ENCODE measurements around the gene TLCD3B.
"Not testable (repeated sequence)": the region's sequence is repeated elsewhere in the genome, so short reads cannot be mapped to it uniquely, and the experiment has no call there.

The TLCD3B gene

DNA sequence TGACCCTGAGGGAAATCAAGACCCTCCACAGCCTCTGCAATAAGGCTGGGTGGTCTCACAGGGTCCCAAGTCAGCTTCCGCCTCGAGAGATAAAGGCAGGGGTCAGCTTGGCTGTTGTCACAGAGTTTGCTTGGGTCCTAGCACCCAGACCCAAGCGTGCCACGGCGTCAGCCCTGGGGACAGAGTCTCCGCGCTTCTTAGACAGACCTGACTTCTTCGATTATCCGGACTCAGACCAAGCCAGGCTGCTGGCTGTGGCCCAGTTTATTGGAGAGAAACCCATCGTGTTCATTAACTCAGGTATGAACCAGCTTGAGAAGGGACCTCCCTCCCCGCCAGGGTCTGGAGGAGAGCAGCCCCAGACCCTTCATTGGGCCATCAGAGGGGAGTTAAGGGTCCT, 7.5 kb downstream of the TLCD3B start:
- WGBS, 2 experiments (ENCODE audit: insufficient coverage in 2 of 2) = 91 to 92% methylated on average over 11 of the region's 11 CpGs
- H3K27ac ChIP-seq (ENCODE audit: low read depth, low read length, severe bottlenecking) = no peak overlapping the region
- H3K4me1 ChIP-seq (ENCODE audit: control insufficient read depth, insufficient read depth, low read length, poor library complexity, severe bottlenecking) = no peaks in the 10 kb centered on the region

DNA sequence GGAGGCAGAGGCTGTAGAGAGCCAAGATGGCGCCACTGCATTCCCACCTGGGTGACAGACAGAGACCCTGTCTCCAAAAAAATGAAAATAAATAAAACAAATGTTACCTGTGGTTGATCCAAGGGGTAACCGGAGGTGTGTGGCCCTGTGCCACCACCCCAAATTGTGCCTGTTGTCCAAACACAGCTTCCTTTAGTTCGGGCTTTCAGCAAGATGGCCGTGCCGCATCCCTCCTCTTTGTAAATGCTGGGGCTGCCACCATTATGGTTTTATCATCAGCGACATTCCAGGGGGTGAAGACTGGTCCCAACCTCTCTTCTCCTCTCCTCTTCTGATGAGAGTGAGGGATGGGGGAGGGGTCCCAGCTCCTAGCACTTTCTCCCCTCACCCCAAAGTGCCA, 8.2 kb downstream of the TLCD3B start, which contains the start of gene C16orf92:
TSS of gene C16orf92 (plus strand) at position 312 of the 400 bp plus-strand sequence. CDS start 143 bp downstream, outside the sequence.
- Histone ChIP-seq H3K4me3 (ENCODE audit: extremely low read depth, insufficient read depth, low read length, poor library complexity, severe bottlenecking) (no peak within 1 kb of the TSS), H3K4me1 (ENCODE audit: control insufficient read depth, insufficient read depth, low read length, poor library complexity, severe bottlenecking) (no peaks in the 10 kb centered on the region), H3K27ac (ENCODE audit: low read depth, low read length, severe bottlenecking) (no peak within 1 kb of the TSS), H3K36me3 (ENCODE audit: control insufficient read depth, insufficient read depth, low read length) (no peaks in the 10 kb centered on the region), H3K9me3 (ENCODE audit: control insufficient read depth, low read length) (no peaks in the 10 kb centered on the region)
- WGBS, 2 experiments (ENCODE audit: insufficient coverage in 2 of 2) = 86 to 94% methylated on average over 3 to 5 of the region's 6 CpGs

More for the DNA sequence above, 7.5 kb downstream of the TLCD3B start:
- H3K36me3 ChIP-seq (ENCODE audit: control insufficient read depth, insufficient read depth, low read length) = no peaks in the 10 kb centered on the region
- no peaks in the 10 kb centered on the region for H3K9me3 ChIP-seq (ENCODE audit: control insufficient read depth, low read length)
- no peak overlapping the region for H3K4me3 ChIP-seq (ENCODE audit: extremely low read depth, insufficient read depth, low read length, poor library complexity, severe bottlenecking)

DNA sequence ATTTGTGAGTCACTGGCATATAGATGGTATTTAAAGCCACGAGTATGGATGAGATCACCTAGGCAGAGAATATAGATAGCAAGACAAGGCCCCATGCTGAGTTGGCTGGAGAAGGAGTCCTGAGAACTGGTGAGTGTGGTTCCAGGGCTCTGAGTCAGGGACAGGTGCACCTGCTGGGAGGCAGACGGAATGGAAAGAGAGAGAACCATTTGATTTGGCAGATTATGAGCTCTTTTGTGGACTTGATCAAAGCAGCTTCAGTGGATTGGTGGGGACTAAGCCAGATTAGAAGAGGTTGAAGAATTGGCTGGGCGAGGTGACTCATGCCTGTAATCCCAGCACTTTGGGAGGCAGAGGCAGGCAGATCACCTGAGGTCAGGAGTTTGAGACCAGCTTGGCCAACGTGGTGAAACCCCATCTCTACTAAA, 12.3 kb downstream of the TLCD3B start:
- 79 to 83% methylated on average over 3 of the region's 4 CpGs for WGBS, 2 experiments (ENCODE audit: insufficient coverage in 2 of 2)
- Histone ChIP-seq H3K4me3 (ENCODE audit: extremely low read depth, insufficient read depth, low read length, poor library complexity, severe bottlenecking) (no peak overlapping the region), H3K27ac (ENCODE audit: low read depth, low read length, severe bottlenecking) (no peak overlapping the region), H3K9me3 (ENCODE audit: control insufficient read depth, low read length) (no peaks in the 10 kb centered on the region), H3K4me1 (ENCODE audit: control insufficient read depth, insufficient read depth, low read length, poor library complexity, severe bottlenecking) (no peaks in the 10 kb centered on the region), H3K36me3 (ENCODE audit: control insufficient read depth, insufficient read depth, low read length) (no peaks in the 10 kb centered on the region)

DNA sequence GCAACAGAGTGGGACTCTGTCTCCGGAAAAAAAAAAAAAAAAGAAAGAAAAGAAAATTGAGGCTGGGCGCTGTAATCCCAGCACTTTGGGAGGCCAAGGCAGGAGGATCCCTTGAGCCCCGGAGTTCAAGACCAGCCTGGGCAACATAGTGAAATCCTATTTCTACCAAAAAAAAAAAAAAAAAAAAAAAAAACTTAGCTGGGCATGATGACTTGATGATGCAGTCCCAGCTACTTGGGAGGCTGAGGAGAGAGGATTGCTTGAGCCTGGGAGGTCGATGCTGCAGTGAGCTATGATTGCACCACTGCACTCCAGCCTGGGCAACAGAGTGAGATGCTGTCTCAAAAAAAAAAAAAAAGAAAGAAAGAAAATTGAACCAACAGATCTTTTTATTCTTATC, 13.1 kb downstream of the TLCD3B start:
- not testable (repeated sequence) for H3K9me3 ChIP-seq (ENCODE audit: control insufficient read depth, low read length); H3K27ac ChIP-seq (ENCODE audit: low read depth, low read length, severe bottlenecking); H3K36me3 ChIP-seq (ENCODE audit: control insufficient read depth, insufficient read depth, low read length); H3K4me3 ChIP-seq (ENCODE audit: extremely low read depth, insufficient read depth, low read length, poor library complexity, severe bottlenecking); H3K4me1 ChIP-seq (ENCODE audit: control insufficient read depth, insufficient read depth, low read length, poor library complexity, severe bottlenecking)
- whole genome bisulfite sequencing, 2 experiments (ENCODE audit: insufficient coverage in 2 of 2) = 86 to 93% methylated on average over 2 of the region's 4 CpGs

DNA sequence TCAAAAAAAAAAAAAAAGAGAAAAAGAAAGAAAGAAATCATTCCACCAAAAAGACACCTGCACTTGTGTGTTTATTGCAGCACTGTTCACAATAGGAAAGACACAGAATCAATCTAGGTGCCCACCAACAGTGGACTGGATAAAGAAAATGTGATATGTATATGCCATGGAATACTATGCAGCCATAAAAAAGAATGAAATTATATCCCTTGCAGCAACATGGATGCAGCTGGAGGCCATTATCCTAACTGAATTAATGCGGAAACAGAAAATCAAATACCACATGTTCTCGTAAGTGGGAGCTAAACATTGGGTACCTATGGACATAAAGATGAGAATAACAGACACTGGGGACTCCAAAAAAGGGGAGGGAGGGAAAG, 13.8 kb downstream of the TLCD3B start:
- H3K27ac ChIP-seq (ENCODE audit: low read depth, low read length, severe bottlenecking) = no peak overlapping the region
- H3K36me3 ChIP-seq (ENCODE audit: control insufficient read depth, insufficient read depth, low read length) = no peaks in the 10 kb centered on the region
- H3K4me1 ChIP-seq (ENCODE audit: control insufficient read depth, insufficient read depth, low read length, poor library complexity, severe bottlenecking) = no peaks in the 10 kb centered on the region
- no peaks in the 10 kb centered on the region for H3K9me3 ChIP-seq (ENCODE audit: control insufficient read depth, low read length)
- WGBS, 2 experiments (ENCODE audit: insufficient coverage in 2 of 2) = 100% methylated on average over 2 of the region's 2 CpGs
- no peak overlapping the region for H3K4me3 ChIP-seq (ENCODE audit: extremely low read depth, insufficient read depth, low read length, poor library complexity, severe bottlenecking)

DNA sequence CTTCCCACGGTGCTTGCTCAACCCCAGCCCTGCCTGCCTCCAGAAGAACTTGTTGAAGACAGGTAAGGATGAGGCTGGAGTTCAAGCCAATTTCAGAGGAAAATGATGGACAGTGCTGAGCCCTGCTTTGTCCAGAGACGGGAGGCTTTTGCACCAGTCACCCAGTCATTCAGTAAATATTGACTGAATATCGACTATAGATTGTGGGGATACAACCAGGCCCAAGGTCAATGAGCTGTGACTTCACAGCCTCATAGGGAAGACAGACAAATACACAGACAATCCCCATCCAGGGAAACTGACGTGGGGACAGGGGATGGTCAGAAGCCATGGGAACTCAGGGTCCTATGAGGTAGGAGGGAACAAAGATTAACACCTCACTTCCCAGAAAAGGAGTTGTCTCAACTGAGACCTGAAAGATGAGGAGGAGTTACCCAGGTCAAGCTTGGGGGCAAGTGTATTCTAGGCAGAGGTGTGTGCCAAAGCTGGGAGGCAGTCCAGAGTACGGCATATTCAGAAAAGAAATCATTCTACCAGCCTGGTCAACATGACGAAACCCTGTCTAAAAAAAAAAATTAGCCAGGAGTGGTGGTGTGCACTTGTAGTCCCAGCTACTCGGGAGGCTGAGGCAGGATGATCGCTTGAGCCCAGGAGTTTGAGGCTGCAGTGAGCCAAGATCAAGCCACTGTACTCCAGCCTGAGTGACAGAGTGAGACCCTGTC, 14.4 kb downstream of the TLCD3B start:
- 73 to 94% methylated on average over 5 to 7 of the region's 8 CpGs for whole genome bisulfite sequencing, 2 experiments (ENCODE audit: insufficient coverage in 2 of 2)
- H3K27ac ChIP-seq (ENCODE audit: low read depth, low read length, severe bottlenecking) = no peak overlapping the region
- H3K4me1 ChIP-seq (ENCODE audit: control insufficient read depth, insufficient read depth, low read length, poor library complexity, severe bottlenecking) = no peaks in the 10 kb centered on the region
- H3K36me3 ChIP-seq (ENCODE audit: control insufficient read depth, insufficient read depth, low read length) = no peaks in the 10 kb centered on the region
- H3K9me3 ChIP-seq (ENCODE audit: control insufficient read depth, low read length) = no peaks in the 10 kb centered on the region
- no peak overlapping the region for H3K4me3 ChIP-seq (ENCODE audit: extremely low read depth, insufficient read depth, low read length, poor library complexity, severe bottlenecking)

DNA sequence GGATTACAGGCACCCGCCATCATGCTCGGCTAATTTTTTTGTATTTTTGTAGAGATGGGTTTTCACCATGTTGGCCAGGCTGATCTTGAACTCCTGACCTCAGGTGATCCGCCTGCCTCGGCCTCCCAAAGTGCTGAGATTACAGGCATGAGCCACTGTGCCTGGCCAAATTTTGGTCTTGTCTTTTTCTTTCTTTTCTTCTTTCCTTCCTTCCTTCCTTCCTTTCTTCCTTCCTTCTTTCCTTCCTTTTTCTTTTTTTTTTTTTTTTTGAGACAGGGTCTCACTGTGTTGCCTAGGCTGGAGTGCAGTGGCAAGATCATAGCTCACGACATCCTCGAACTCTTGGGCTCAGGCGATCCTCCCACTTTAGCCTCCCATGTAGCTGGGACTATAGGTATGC, 15.6 kb downstream of the TLCD3B start:
- 91 to 98% methylated on average over 7 of the region's 7 CpGs for WGBS, 2 experiments (ENCODE audit: insufficient coverage in 2 of 2)
- H3K27ac ChIP-seq (ENCODE audit: low read depth, low read length, severe bottlenecking) = not testable (repeated sequence)

DNA sequence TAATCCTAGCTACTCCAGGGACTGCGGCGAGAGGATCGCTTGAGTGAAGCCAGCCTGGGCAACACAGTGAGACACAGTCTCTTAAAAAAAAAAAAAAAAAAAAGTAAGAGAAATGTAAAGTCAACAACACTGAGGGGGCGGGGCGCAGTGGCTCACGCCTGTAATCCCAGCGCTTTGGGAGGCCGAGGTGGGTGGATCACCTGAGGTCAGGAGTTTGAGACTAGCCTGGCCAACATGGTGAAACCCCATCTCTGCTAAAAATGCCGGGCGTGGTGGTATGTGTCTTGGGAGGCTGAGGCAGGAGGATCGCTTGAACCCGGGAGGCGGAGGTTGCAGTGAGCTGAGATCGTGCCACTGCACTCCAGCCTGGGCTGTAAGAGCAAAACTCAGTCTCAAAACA, 18.5 kb downstream of the TLCD3B start:
- H3K4me1 ChIP-seq (ENCODE audit: control insufficient read depth, insufficient read depth, low read length, poor library complexity, severe bottlenecking); H3K9me3 ChIP-seq (ENCODE audit: control insufficient read depth, low read length); H3K4me3 ChIP-seq (ENCODE audit: extremely low read depth, insufficient read depth, low read length, poor library complexity, severe bottlenecking); H3K36me3 ChIP-seq (ENCODE audit: control insufficient read depth, insufficient read depth, low read length); H3K27ac ChIP-seq (ENCODE audit: low read depth, low read length, severe bottlenecking): not testable (repeated sequence)
- 72 to 94% methylated on average over 8 to 11 of the region's 14 CpGs for WGBS, 2 experiments (ENCODE audit: insufficient coverage in 2 of 2)

More for the DNA sequence above, 15.6 kb downstream of the TLCD3B start:
- H3K36me3 ChIP-seq (ENCODE audit: control insufficient read depth, insufficient read depth, low read length); H3K9me3 ChIP-seq (ENCODE audit: control insufficient read depth, low read length); H3K4me1 ChIP-seq (ENCODE audit: control insufficient read depth, insufficient read depth, low read length, poor library complexity, severe bottlenecking); H3K4me3 ChIP-seq (ENCODE audit: extremely low read depth, insufficient read depth, low read length, poor library complexity, severe bottlenecking): not testable (repeated sequence)

DNA sequence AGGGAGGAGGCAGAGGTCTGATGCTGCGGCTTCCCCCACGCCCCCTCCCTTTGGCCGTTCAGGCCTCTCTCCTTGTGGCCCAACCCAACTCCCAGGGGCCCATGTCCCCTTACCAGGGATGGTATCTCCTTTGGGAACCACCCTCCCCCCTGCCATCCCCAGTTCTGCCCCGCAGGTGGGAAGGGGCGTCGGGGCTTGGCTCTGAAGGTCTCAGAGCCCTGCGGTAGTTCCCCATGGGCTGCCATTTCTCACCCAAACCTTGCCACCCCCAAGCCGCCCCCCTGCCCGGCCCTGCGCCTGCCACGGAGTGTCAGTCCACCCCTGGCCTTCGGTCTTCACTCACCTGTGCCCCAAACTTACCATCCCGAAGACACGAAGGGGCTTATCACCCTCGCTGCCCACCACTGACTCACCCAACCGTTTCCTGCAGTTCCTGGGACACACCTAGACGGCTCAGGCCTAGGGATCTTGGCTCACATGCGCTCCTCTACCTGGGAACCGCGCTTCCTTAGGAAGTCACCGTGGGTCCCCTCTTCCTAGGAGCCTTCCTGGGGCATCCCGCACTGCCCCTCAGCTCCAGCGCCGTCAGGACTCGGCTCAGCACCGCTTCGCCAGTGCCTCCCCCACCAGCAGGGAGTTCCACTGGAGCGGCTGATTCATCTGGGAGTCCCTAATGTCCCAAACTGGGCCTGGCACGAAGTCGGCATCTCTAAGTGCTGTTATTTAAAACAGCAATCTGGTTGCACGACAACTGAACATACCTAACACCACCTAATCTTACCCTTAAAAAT, 19.2 kb downstream of the TLCD3B start:
- WGBS, 2 experiments (ENCODE audit: insufficient coverage in 2 of 2) = 18 to 25% methylated on average over 26 to 29 of the region's 31 CpGs
- Histone ChIP-seq H3K4me1 (ENCODE audit: control insufficient read depth, insufficient read depth, low read length, poor library complexity, severe bottlenecking) (no peaks in the 10 kb centered on the region), H3K4me3 (ENCODE audit: extremely low read depth, insufficient read depth, low read length, poor library complexity, severe bottlenecking) (peak overlapping the region; percentile 44), H3K36me3 (ENCODE audit: control insufficient read depth, insufficient read depth, low read length) (no peaks in the 10 kb centered on the region), H3K9me3 (ENCODE audit: control insufficient read depth, low read length) (no peaks in the 10 kb centered on the region), H3K27ac (ENCODE audit: low read depth, low read length, severe bottlenecking) (no peak overlapping the region)

DNA sequence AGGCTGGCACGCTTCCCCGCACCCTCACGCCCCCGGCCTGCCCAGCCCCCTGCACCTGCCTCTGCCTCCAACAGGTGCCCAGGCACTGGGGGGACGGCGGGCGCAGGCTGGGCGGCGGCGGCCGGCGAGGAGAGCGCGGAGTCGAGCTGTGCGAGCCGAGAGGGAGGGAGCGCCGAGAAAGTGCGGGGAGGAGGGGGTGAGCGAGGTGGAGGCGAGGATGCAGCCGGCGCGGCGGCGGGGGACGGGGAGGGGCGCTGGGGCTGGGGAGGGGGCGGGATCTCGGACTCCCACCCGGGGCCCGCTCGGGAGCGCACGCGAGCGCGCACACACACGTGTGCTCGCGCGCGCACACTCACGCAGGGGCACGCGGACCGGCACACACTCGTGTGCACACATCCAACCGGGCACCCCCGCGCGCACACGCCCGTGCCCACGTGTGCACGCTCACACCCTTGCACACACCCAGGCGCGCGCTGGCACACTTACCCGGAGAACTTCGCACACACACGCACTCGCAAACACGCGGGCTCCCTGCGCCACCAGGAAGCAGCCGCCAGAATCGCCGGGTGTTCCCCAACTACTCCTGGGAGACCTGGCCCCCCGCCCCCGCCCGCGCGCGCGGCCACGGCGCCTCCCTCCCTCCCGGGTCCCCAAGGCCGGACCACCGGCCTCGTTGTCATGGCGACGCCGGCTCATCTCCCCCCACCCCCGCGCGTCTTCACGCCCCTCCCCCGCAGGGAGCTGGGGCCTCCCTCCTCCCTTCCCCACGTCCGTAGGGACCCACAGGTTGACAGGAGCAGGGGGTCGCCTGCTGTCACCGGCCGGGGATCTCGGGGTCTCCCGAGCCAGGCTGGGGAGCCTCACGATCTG, 20.0 kb downstream of the TLCD3B start, which contains the start of gene DOC2A:
TSS of gene DOC2A (minus strand) at position 184 of the 870 bp plus-strand sequence. CDS start 805 bp downstream, outside the sequence.
- peak within 1 kb of the TSS; percentile 44 for H3K4me3 ChIP-seq (ENCODE audit: extremely low read depth, insufficient read depth, low read length, poor library complexity, severe bottlenecking)
- no peak within 1 kb of the TSS for H3K27ac ChIP-seq (ENCODE audit: low read depth, low read length, severe bottlenecking)
- H3K9me3 ChIP-seq (ENCODE audit: control insufficient read depth, low read length) = no peaks in the 10 kb centered on the region

More for the DNA sequence above, 20.0 kb downstream of the TLCD3B start, which contains the start of gene DOC2A:
- Histone ChIP-seq H3K36me3 (ENCODE audit: control insufficient read depth, insufficient read depth, low read length) (no peaks in the 10 kb centered on the region), H3K4me1 (ENCODE audit: control insufficient read depth, insufficient read depth, low read length, poor library complexity, severe bottlenecking) (no peaks in the 10 kb centered on the region)
- 0 to 1% methylated on average over 44 to 48 of the region's 99 CpGs for WGBS, 2 experiments (ENCODE audit: insufficient coverage in 2 of 2)
